Measurements from ENCODE around the gene NDUFB6.
A peak's percentile ranks its signal among the peaks of the same experiment; 100 is the strongest.
"Not testable (repeated sequence)": the region's sequence is repeated elsewhere in the genome, so short reads cannot be mapped to it uniquely, and the experiment has no call there.

The NDUFB6 gene

DNA sequence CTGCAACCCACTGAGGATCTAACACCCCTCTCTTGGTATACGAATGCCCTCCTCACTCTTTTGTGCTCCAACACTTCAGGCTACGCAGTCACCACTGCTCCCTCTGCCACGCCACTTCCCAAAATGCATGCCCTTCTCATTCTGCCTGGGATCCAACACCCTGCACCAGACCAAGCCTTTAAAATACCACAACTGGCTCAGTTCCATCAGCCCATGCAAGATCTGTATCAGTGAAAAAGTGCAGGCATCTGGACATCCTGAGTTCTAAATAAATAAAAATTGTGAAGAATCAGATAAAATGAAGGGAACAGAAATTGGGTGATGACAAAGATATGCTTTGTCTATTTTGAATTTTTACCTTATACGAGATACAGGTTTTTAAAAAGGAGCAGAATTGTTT lies 2.7 kb downstream of the NDUFB6 start:
- DNase-seq: no peak

- no peak for DNase-seq
Observed at GRCh38 chr9:32566770-32567169, 6.2 kb downstream of the NDUFB6 start.

DNA sequence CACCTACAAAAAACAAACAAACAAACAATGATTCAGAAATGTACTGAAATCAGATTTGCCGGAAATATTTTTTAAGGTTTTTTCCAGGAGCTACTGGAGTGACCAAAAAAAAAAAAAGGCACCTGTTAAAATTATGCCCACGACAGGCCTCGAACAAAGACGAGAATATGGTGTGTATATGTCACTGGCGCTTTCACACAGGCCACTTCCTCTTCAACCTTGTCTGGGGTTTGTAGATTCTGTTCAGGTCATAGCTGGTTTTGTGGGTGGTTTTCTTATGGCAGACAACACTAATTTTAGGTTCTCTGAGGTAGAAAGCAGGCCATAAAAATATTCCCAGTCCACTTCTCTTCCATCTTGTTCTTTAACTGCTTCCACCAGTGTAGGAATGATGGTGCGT lies 7.0 kb downstream of the NDUFB6 start:
- DNase-seq: no peak

DNA sequence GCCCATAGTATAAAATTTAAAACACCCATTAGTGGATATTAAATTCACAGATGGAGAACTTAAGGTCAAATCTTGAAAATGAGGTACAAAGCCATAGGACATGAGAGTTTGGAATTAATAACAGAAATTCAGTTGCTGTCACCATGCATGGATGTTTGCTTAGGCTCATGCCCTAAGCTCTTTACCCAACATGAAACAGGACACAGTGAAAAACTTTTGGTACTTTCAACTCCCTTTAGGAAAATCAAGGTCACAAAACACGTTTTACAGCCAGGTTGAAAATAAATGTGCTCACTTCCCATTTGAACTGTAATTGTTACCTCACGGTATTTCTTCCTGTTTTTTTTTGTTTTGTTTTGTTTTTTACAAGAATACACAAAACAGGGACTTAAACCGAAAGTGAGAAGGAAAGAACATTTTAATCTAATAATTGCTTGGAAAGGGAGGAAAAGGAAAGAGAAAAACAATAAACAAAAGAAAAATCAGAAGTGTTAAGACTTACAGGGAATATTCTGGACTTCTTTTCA lies 14.5 kb downstream of the NDUFB6 start:
- no peak for DNase-seq

GRCh38 chr9:32554591-32554990 lies 18.4 kb downstream of the NDUFB6 start:
- DNase-seq: no peak

- no peak for DNase-seq
Observed at GRCh38 chr9:32554107-32554506, 18.9 kb downstream of the NDUFB6 start.

- DNase-seq: peak; percentile 89
Observed at GRCh38 chr9:32552172-32552872, 20.6 kb downstream of the NDUFB6 start, which contains the start of the genes SMIM27 and TOPORS. TSS of gene SMIM27 (plus strand) at chr9:32552327. CDS start at chr9:32552435, 108 bp downstream. TSS of gene TOPORS (minus strand) at chr9:32552586. CDS start at chr9:32552436, 150 bp downstream.

- DNase-seq: peak; percentile 78
Observed at GRCh38 chr9:32551276-32552051, 21.5 kb downstream of the NDUFB6 start.

GRCh38 chr9:32550562-32551275 lies 22.2 kb downstream of the NDUFB6 start:
- peak; percentile 93 for DNase-seq

GRCh38 chr9:32550150-32550561 lies 22.8 kb downstream of the NDUFB6 start:
- DNase-seq: no peak

DNA sequence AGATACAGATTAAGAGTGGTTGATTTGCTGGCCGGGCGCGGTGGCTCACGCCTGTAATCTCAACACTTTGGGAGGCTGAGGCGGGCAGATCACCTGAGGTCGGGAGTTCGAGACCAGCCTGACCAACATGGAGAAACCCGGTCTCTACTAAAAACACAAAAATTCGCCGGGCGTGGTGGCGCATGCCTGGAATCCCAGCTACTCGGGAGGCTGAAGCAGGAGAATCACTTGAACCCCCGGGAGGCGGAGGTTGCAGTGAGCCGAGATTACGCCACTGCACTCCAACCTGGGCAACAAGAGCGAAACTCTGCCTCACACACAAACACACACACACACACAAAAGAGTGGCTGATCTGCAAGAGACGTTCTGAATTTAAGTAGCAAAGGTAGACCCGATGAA lies 24.7 kb downstream of the NDUFB6 start:
- not testable (repeated sequence) for DNase-seq

GRCh38 chr9:32545884-32546283 lies 27.1 kb downstream of the NDUFB6 start:
- no peak for DNase-seq

GRCh38 chr9:32543047-32543446 lies 29.9 kb downstream of the NDUFB6 start:
- DNase-seq: no peak

GRCh38 chr9:32533816-32534215 lies 39.1 kb downstream of the NDUFB6 start:
- no peak for DNase-seq

GRCh38 chr9:32533336-32533735 lies 39.6 kb downstream of the NDUFB6 start:
- DNase-seq: no peak

GRCh38 chr9:32526707-32527048 lies 46.3 kb downstream of the NDUFB6 start:
- no peak for DNase-seq

- no peak for DNase-seq
Observed at GRCh38 chr9:32526041-32526706, 46.8 kb downstream of the NDUFB6 start, which contains the start of gene RIGI. TSS of gene RIGI (minus strand) at chr9:32526196. CDS start at chr9:32526166, 30 bp downstream.

DNA sequence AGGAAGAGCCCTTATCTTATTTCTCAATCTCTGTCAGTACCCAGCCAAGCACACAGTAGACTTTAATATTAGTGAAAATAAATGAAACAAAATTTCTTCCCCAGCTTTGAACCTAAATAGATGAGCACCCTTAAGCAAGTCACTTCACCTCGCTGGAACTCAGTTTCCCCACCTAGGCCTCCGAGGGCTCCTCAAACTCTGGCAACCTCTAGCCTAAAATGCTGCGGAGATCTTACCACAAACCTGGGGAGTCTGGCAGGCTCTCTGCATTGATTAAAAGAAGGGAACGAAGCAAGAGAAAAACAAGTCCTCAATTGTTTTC lies 47.3 kb downstream of the NDUFB6 start:
- DNase-seq: no peak

GRCh38 chr9:32524892-32525708 lies 47.9 kb downstream of the NDUFB6 start:
- no peak for DNase-seq

GRCh38 chr9:32524558-32524891 lies 48.4 kb downstream of the NDUFB6 start:
- not testable (repeated sequence) for DNase-seq

GRCh38 chr9:32523910-32524309 lies 49.0 kb downstream of the NDUFB6 start:
- no peak for DNase-seq

DNA sequence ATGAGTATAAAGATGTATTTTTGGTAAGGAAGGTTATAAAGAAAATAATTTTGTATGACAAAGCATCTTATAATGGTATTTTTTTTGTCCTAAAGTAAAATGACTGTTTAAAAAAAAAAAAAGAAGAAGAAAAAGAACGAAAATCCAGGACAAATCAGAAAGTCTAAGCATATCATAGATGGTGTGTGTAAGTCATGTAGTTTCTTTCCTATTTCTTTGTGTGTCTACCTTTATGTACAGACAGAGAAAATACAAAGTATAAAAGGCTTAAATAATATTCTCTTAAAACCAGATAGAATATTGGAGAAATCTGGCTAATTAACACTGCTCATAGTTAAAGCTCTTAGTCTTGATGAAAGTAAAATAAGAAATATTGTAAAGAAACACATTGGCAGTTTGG lies 54.7 kb downstream of the NDUFB6 start:
- no peak for DNase-seq
